ENCODE measurements around the gene MYO3B. TPM values are rescaled to one million over a fixed set of nuclear protein-coding genes. Genes with fewer than 3 reads are reported as not detected.

The MYO3B gene
- total RNA-seq, 1 experiment from 2014 or later = 0.50 TPM

DNA sequence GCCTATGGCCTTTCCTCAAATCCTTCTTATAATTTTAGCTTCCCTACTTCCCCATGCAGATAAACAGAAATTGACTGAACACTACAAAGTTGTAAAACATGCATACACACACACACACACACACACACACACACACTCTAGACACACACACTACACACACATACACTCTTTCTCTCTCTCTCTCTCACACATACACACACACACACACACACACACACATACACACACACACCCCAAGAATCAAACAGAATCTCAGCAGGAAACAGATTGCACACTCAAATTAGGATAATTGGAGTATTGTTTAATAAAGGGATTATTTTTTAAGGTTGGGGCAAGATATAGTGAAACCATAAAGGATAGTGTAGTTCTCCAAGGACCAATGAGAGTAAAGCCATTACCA lies 385.0 kb downstream of the MYO3B start (continued):
- TF ChIP-seq, protein P1, sequence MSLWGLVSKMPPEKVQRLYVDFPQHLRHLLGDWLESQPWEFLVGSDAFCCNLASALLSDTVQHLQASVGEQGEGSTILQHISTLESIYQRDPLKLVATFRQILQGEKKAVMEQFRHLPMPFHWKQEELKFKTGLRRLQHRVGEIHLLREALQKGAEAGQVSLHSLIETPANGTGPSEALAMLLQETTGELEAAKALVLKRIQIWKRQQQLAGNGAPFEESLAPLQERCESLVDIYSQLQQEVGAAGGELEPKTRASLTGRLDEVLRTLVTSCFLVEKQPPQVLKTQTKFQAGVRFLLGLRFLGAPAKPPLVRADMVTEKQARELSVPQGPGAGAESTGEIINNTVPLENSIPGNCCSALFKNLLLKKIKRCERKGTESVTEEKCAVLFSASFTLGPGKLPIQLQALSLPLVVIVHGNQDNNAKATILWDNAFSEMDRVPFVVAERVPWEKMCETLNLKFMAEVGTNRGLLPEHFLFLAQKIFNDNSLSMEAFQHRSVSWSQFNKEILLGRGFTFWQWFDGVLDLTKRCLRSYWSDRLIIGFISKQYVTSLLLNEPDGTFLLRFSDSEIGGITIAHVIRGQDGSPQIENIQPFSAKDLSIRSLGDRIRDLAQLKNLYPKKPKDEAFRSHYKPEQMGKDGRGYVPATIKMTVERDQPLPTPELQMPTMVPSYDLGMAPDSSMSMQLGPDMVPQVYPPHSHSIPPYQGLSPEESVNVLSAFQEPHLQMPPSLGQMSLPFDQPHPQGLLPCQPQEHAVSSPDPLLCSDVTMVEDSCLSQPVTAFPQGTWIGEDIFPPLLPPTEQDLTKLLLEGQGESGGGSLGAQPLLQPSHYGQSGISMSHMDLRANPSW (CRISPR knock-in tag; conservative IDR thresholded peaks at IDR 0.05; ENCODE audit: low read depth) = no peak
- TF ChIP-seq ZNF232 (CRISPR knock-in tag; IDR thresholded peaks at IDR 0.05) = no peak
- no peak for TF ChIP-seq EMX1 (CRISPR knock-in tag; IDR thresholded peaks at IDR 0.05)

GRCh38 chr2:170563401-170563800 lies 385.5 kb downstream of the MYO3B start:
- no peaks in the 10 kb centered on the region for H3K27me3 Mint-ChIP-seq (ENCODE audit: low read depth)
- no peaks in the 10 kb centered on the region for H3K36me3 Mint-ChIP-seq
- TF ChIP-seq ETV6 (CRISPR knock-in tag; IDR thresholded peaks at IDR 0.05) (no peak), SMAD3 (CRISPR knock-in tag; IDR thresholded peaks at IDR 0.05; ENCODE audit: borderline replicate concordance) (no peak), HMGA2 (CRISPR knock-in tag; IDR thresholded peaks at IDR 0.05) (no peak), KAT7 (CRISPR knock-in tag; IDR thresholded peaks at IDR 0.05; ENCODE audit: borderline replicate concordance) (no peak), GABPB1 (CRISPR knock-in tag; IDR thresholded peaks at IDR 0.05) (no peak)
- DNase-seq (ENCODE audit: low spot score) (no peak), ATAC-seq (no peak)
- no peaks in the 10 kb centered on the region for H3K9me3 Mint-ChIP-seq
- H3K4me1 Mint-ChIP-seq = peaks cover 3% of the 10 kb centered on the region; the same call in 1 of the 2 replicates
- CTCF ChIA-PET = no interaction called here
- no peak overlapping the region for H3K27ac Mint-ChIP-seq
- H3K4me3 Mint-ChIP-seq = no peak overlapping the region
- POLR2A ChIA-PET = no interaction called here

DNA sequence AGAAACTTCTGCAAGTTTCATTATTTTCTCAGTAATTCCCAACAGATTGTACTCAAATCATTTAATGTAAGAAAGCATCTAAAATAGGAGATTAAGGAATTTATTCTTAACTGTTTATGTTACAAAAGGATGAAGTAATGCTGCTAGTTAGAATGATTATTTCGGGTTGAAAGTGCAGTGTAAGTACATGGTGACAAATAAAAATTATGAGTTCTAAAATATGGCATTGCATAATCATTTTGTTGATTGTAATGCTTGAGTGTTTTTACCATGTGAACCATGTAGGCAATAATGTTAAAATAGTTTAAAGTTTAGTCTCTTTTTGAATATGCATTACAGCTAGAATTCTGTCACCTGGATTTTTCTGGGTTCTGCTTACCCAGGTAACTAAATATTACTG lies 388.2 kb downstream of the MYO3B start:
- H3K4me1 Mint-ChIP-seq = peaks cover 7% of the 10 kb centered on the region; the same call in 1 of the 2 replicates
- H3K4me3 Mint-ChIP-seq = no peak overlapping the region
- ATAC-seq (no peak), DNase-seq (ENCODE audit: low spot score) (no peak)
- H3K27me3 Mint-ChIP-seq (ENCODE audit: low read depth) = no peaks in the 10 kb centered on the region
- ChIA-PET CTCF (no interaction called here), POLR2A (no interaction called here)
- no peak overlapping the region for H3K27ac Mint-ChIP-seq
- no peaks in the 10 kb centered on the region for H3K36me3 Mint-ChIP-seq
- no peaks in the 10 kb centered on the region for H3K9me3 Mint-ChIP-seq
- TF ChIP-seq SMAD4 (CRISPR knock-in tag; IDR thresholded peaks at IDR 0.05) (no peak), ATF1 (CRISPR knock-in tag; IDR thresholded peaks at IDR 0.05) (no peak), ETV6 (CRISPR knock-in tag; IDR thresholded peaks at IDR 0.05) (no peak), CTCF (IDR thresholded peaks at IDR 0.05) (no peak), USF1 (CRISPR knock-in tag; IDR thresholded peaks at IDR 0.05) (no peak), CBFB (CRISPR knock-in tag; IDR thresholded peaks at IDR 0.05; ENCODE audit: low read depth) (no peak), ZNF138 (CRISPR knock-in tag; conservative IDR thresholded peaks at IDR 0.05) (no peak), ZNF532 (CRISPR knock-in tag; IDR thresholded peaks at IDR 0.05; ENCODE audit: borderline replicate concordance) (no peak), ZNF396 (CRISPR knock-in tag; IDR thresholded peaks at IDR 0.05; ENCODE audit: borderline replicate concordance) (no peak), GABPB1 (CRISPR knock-in tag; IDR thresholded peaks at IDR 0.05) (no peak), ZNF219 (CRISPR knock-in tag; IDR thresholded peaks at IDR 0.05; ENCODE audit: borderline replicate concordance) (no peak), SOX15 (CRISPR knock-in tag; IDR thresholded peaks at IDR 0.05) (no peak)
- TF ChIP-seq, protein P2, sequence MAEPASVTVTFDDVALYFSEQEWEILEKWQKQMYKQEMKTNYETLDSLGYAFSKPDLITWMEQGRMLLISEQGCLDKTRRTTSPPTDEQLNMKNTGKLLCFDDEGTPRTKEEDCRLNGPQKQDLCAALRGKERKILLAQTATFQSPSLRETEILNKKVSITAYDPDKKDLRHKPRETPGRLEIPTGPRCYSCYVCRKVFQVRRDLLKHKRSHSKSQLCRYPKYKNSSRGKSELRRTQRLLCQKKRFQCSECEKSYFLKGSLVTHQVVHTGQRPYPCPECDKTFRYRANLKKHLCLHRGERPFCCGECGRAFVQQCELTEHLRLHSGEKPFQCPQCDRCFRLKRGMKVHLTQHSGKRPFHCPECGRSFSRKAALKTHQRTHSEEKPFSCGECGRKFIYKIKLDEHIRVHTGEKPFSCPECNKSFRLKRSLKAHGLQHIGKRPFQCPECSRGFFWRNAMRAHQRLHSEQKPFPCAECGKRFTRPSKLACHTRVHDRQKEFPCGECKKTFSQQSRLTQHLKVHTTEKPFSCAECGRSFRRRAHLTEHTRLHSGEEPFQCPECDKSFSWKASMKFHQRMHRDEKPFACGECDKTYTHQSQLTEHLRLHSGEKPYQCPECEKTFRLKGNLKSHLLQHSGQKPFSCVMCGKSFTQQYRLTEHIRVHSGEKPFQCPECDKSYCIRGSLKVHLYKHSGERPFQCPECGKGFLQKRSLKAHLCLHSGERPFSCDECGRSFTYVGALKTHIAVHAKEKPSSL (CRISPR knock-in tag; conservative IDR thresholded peaks at IDR 0.05) = no peak
- TF ChIP-seq, protein P3, sequence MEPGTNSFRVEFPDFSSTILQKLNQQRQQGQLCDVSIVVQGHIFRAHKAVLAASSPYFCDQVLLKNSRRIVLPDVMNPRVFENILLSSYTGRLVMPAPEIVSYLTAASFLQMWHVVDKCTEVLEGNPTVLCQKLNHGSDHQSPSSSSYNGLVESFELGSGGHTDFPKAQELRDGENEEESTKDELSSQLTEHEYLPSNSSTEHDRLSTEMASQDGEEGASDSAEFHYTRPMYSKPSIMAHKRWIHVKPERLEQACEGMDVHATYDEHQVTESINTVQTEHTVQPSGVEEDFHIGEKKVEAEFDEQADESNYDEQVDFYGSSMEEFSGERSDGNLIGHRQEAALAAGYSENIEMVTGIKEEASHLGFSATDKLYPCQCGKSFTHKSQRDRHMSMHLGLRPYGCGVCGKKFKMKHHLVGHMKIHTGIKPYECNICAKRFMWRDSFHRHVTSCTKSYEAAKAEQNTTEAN (CRISPR knock-in tag; IDR thresholded peaks at IDR 0.05) = no peak

Data from WTC11 (cell line).